WTC11 (cell line): Measurements from ENCODE around the gene EID2B.

Experiments used
- ATF3 ChIP-seq: sonication (generic); formaldehyde crosslinking; conservative IDR thresholded peaks from 2 replicates; pipeline ENCODE4 v1.8.1; 2022; ENCODE audit warnings: mild to moderate bottlenecking, missing genetic modification reagents
- CBFB ChIP-seq: sonication (generic); formaldehyde crosslinking; IDR thresholded peaks from 2 replicates; pipeline ENCODE4 v1.8.1; 2022; ENCODE audit warnings: mild to moderate bottlenecking, low read depth, missing genetic modification reagents
- CTCF ChIP-seq: fragments of 200-600 bp; IDR thresholded peaks from 2 replicates; pipeline ENCODE4 v1.8.0; 2022; ENCODE audit warnings: antibody characterized with exemption
- ELF4 ChIP-seq: sonication (generic); formaldehyde crosslinking; IDR thresholded peaks from 2 replicates; pipeline ENCODE4 v1.8.1; 2022; ENCODE audit warnings: low read depth, mild to moderate bottlenecking, moderate library complexity, missing genetic modification reagents
- IRF2 ChIP-seq: sonication (generic); formaldehyde crosslinking; IDR thresholded peaks from 2 replicates; pipeline ENCODE4 v1.8.0; 2022; ENCODE audit warnings: low read depth, missing genetic modification reagents, borderline replicate concordance
- NFE2L1 ChIP-seq: sonication (generic); formaldehyde crosslinking; IDR thresholded peaks from 2 replicates; pipeline ENCODE4 v1.8.1; 2023; ENCODE audit warnings: missing genetic modification reagents
- NR1H2 ChIP-seq: sonication (generic); formaldehyde crosslinking; IDR thresholded peaks from 2 replicates; pipeline ENCODE4 v1.9.0; 2021; ENCODE audit warnings: mild to moderate bottlenecking, moderate library complexity, missing genetic modification reagents
- NR2C2 ChIP-seq: sonication (generic); formaldehyde crosslinking; IDR thresholded peaks from 2 replicates; pipeline ENCODE4 v1.8.0; 2022; ENCODE audit warnings: mild to moderate bottlenecking, missing genetic modification reagents
- SP1 ChIP-seq: sonication (generic); formaldehyde crosslinking; conservative IDR thresholded peaks from 2 replicates; pipeline ENCODE4 v1.8.1; 2022; ENCODE audit warnings: missing genetic modification reagents
- TEAD4 ChIP-seq: sonication (generic); formaldehyde crosslinking; IDR thresholded peaks from 2 replicates; pipeline ENCODE4 v1.8.0; 2022; ENCODE audit warnings: mild to moderate bottlenecking, missing genetic modification reagents
- ZBTB21 ChIP-seq: sonication (generic); formaldehyde crosslinking; IDR thresholded peaks from 2 replicates; pipeline ENCODE4 v1.8.1; 2023; ENCODE audit warnings: mild to moderate bottlenecking, missing genetic modification reagents, borderline replicate concordance
- ZMAT4 ChIP-seq: fragments of 250-450 bp; sonication (Bioruptor Pico); IDR thresholded peaks from 2 replicates; pipeline ENCODE4 v1.9.0; 2021; ENCODE audit warnings: mild to moderate bottlenecking
- TF ChIP-seq, protein P1 (sequence below): sonication (generic); formaldehyde crosslinking; IDR thresholded peaks from 2 replicates; pipeline ENCODE4 v1.8.1; 2023; ENCODE audit warnings: mild to moderate bottlenecking, missing genetic modification reagents

GRCh38 chr19:39563408-39563807, 30.8 kb upstream of the EID2B start:
- no peak for TF ChIP-seq CTCF
- no peak for TF ChIP-seq TEAD4 (CRISPR knock-in tag)
- no peak for TF ChIP-seq SP1 (CRISPR knock-in tag)
- no peak for TF ChIP-seq ZMAT4 (CRISPR knock-in tag)
- TF ChIP-seq IRF2, result no peak
- TF ChIP-seq NR2C2 (CRISPR knock-in tag), result no peak
- no peak for TF ChIP-seq ELF4 (CRISPR knock-in tag)
- TF ChIP-seq NFE2L1, result no peak
- no peak for TF ChIP-seq ATF3 (CRISPR knock-in tag)
- no peak for TF ChIP-seq NR1H2 (CRISPR knock-in tag)
- no peak for TF ChIP-seq ZBTB21 (CRISPR knock-in tag)
- TF ChIP-seq, protein P1, sequence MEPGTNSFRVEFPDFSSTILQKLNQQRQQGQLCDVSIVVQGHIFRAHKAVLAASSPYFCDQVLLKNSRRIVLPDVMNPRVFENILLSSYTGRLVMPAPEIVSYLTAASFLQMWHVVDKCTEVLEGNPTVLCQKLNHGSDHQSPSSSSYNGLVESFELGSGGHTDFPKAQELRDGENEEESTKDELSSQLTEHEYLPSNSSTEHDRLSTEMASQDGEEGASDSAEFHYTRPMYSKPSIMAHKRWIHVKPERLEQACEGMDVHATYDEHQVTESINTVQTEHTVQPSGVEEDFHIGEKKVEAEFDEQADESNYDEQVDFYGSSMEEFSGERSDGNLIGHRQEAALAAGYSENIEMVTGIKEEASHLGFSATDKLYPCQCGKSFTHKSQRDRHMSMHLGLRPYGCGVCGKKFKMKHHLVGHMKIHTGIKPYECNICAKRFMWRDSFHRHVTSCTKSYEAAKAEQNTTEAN (CRISPR knock-in tag), result no peak
- TF ChIP-seq CBFB (CRISPR knock-in tag), result no peak
